ENCODE results near the gene REXO1. TPM values are rescaled to one million over a fixed set of nuclear protein-coding genes. Genes with fewer than 3 reads are reported as not detected.

The REXO1 gene
- total and polyA plus RNA-seq, 9 of the 15 experiments (the other 6 are each of a cell fraction or from before 2014, with no cell fraction given), result 0.04 to 63.3 (median 15.8) TPM

DNA sequence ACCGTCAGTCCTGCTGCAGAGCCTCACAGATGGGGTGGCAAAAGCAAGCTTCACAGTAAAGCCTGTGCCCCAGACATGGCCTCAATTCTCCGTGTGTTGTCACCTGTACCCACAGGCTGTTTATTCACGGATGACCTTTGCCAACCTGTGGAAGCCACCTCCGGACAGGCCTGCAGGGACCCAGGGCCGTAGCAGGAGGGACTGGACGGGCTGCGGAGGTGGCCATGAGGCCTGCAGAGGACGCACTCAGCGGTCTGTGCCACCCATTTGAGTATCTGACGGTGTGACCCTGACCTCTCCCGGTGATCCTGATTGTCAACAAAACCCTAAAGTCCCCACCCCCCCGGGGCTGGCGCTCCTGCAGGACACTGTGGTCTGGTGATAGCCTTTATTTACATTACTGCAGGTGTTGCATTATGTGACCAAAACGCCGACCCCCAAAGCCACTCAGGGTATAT lies 22.9 kb upstream of the REXO1 start (continued):
- TF ChIP-seq, protein P1, sequence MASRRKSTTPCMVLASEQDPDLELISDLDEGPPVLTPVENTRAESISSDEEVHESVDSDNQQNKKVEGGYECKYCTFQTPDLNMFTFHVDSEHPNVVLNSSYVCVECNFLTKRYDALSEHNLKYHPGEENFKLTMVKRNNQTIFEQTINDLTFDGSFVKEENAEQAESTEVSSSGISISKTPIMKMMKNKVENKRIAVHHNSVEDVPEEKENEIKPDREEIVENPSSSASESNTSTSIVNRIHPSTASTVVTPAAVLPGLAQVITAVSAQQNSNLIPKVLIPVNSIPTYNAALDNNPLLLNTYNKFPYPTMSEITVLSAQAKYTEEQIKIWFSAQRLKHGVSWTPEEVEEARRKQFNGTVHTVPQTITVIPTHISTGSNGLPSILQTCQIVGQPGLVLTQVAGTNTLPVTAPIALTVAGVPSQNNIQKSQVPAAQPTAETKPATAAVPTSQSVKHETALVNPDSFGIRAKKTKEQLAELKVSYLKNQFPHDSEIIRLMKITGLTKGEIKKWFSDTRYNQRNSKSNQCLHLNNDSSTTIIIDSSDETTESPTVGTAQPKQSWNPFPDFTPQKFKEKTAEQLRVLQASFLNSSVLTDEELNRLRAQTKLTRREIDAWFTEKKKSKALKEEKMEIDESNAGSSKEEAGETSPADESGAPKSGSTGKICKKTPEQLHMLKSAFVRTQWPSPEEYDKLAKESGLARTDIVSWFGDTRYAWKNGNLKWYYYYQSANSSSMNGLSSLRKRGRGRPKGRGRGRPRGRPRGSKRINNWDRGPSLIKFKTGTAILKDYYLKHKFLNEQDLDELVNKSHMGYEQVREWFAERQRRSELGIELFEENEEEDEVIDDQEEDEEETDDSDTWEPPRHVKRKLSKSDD (conservative IDR thresholded peaks at IDR 0.05; ENCODE audit: low read length), result no peak
- TF ChIP-seq ARID1B (IDR thresholded peaks at IDR 0.05), result peak; percentile 25; the same call in 1 of the 2 replicates
- TF ChIP-seq POU5F1 (IDR thresholded peaks at IDR 0.05; ENCODE audit: borderline replicate concordance, low read depth, low read length, partially characterized antibody), result no peak
- TF ChIP-seq, protein P2, sequence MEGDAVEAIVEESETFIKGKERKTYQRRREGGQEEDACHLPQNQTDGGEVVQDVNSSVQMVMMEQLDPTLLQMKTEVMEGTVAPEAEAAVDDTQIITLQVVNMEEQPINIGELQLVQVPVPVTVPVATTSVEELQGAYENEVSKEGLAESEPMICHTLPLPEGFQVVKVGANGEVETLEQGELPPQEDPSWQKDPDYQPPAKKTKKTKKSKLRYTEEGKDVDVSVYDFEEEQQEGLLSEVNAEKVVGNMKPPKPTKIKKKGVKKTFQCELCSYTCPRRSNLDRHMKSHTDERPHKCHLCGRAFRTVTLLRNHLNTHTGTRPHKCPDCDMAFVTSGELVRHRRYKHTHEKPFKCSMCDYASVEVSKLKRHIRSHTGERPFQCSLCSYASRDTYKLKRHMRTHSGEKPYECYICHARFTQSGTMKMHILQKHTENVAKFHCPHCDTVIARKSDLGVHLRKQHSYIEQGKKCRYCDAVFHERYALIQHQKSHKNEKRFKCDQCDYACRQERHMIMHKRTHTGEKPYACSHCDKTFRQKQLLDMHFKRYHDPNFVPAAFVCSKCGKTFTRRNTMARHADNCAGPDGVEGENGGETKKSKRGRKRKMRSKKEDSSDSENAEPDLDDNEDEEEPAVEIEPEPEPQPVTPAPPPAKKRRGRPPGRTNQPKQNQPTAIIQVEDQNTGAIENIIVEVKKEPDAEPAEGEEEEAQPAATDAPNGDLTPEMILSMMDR (IDR thresholded peaks at IDR 0.05 in 2 of 3, conservative IDR thresholded peaks at IDR 0.05 in 1 of 3; ENCODE audit: insufficient read depth in 2 of 3, low read depth in 1 of 3, low read length in 3 of 3), result peak in 2 of 3 experiments; percentile 49 to 54; a peak in 4 of 6 replicates

- Histone ChIP-seq H4K20me1 (replicated peaks; ENCODE audit: control insufficient read depth, insufficient read depth, low read length) (no peaks in the 10 kb centered on the region), H2AFZ (ENCODE audit: low read depth, low read length) (no peak overlapping the region), H3K9me1 (ENCODE audit: control insufficient read depth, insufficient read depth, low read length) (no peaks in the 10 kb centered on the region), H3K4me3 (no peak overlapping the region), H3K27me3 (ENCODE audit: control insufficient read depth in 2 of 2, insufficient read depth in 2 of 2, low read length in 2 of 2) (no peaks in the 10 kb centered on the region), H3K4me2 (ENCODE audit: insufficient read depth, low read length) (peak overlapping the region; percentile 19; the same call in 1 of the 2 replicates), H3K36me3 (ENCODE audit: control insufficient read depth, insufficient read depth, low read length) (peaks cover 33% of the 10 kb centered on the region; the same call in 2 of the 3 replicates), H3K9me3 (replicated peaks; ENCODE audit: control insufficient read depth, insufficient read depth, low read depth, low read length) (no peaks in the 10 kb centered on the region), H3K4me1 (replicated peaks in 1 of 2; ENCODE audit: control insufficient read depth in 2 of 2, insufficient read depth in 2 of 2, low read length in 2 of 2) (peaks cover 49 to 82% of the 10 kb centered on the region in 2 experiments), H3K9ac (ENCODE audit: insufficient read depth in 1 of 2, low read depth in 2 of 2, low read length in 2 of 2) (peak overlapping the region in 1 of 2 experiments; percentile 68; a peak in 1 of 4 replicates), H3K79me2 (ENCODE audit: control insufficient read depth, insufficient read depth, low read length) (peaks cover 57% of the 10 kb centered on the region), H3K27ac (ENCODE audit: extremely low read depth, low read depth, low read length) (peak overlapping the region; percentile 38; the same call in 2 of the 3 replicates)
- FAIRE-seq (peak; percentile 52), ATAC-seq (no peak), DNase-seq (ENCODE audit: extremely low read depth in 1 of 4, low spot score in 3 of 4) (peak in 1 of 4 experiments; percentile 40)
- 47% methylated on average over 6 of the region's 7 CpGs for WGBS (ENCODE audit: insufficient coverage, low coverage, missing lambda C conversion rate)
- ChIA-PET POLR2A (interaction anchor here (0.7 to 2.0 kb wide), 2 partner anchors 11 to 16 kb away, joined by 4 to 6 read pairs; no protein-coding TSS in a partner anchor), CTCF (ENCODE audit: low intra/inter-chr PET ratio) (no interaction called here)
- no TSS peak for BruUV-seq (replicated peaks)
- in situ Hi-C loops (cut with MboI) (no loop called here), intact Hi-C loops (cut with micrococcal nuclease) (no loop called here)
- TF ChIP-seq, protein P3, sequence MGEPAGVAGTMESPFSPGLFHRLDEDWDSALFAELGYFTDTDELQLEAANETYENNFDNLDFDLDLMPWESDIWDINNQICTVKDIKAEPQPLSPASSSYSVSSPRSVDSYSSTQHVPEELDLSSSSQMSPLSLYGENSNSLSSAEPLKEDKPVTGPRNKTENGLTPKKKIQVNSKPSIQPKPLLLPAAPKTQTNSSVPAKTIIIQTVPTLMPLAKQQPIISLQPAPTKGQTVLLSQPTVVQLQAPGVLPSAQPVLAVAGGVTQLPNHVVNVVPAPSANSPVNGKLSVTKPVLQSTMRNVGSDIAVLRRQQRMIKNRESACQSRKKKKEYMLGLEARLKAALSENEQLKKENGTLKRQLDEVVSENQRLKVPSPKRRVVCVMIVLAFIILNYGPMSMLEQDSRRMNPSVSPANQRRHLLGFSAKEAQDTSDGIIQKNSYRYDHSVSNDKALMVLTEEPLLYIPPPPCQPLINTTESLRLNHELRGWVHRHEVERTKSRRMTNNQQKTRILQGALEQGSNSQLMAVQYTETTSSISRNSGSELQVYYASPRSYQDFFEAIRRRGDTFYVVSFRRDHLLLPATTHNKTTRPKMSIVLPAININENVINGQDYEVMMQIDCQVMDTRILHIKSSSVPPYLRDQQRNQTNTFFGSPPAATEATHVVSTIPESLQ (CRISPR knock-in tag; IDR thresholded peaks at IDR 0.05), result no peak
- TF ChIP-seq TBP (optimal IDR thresholded peaks at IDR 0.05; ENCODE audit: low read depth, low read length), result peak; percentile 7
- TF ChIP-seq RFX1 (IDR thresholded peaks at IDR 0.05), result no peak
- TF ChIP-seq, protein P4, sequence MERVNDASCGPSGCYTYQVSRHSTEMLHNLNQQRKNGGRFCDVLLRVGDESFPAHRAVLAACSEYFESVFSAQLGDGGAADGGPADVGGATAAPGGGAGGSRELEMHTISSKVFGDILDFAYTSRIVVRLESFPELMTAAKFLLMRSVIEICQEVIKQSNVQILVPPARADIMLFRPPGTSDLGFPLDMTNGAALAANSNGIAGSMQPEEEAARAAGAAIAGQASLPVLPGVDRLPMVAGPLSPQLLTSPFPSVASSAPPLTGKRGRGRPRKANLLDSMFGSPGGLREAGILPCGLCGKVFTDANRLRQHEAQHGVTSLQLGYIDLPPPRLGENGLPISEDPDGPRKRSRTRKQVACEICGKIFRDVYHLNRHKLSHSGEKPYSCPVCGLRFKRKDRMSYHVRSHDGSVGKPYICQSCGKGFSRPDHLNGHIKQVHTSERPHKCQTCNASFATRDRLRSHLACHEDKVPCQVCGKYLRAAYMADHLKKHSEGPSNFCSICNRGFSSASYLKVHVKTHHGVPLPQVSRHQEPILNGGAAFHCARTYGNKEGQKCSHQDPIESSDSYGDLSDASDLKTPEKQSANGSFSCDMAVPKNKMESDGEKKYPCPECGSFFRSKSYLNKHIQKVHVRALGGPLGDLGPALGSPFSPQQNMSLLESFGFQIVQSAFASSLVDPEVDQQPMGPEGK (CRISPR knock-in tag; IDR thresholded peaks at IDR 0.05; ENCODE audit: borderline replicate concordance), result no peak
- peak; percentile 63; the same call in 1 of the 2 replicates for TF ChIP-seq ADNP (tag; IDR thresholded peaks at IDR 0.05)
- TF ChIP-seq ZNF778 (CRISPR knock-in tag; IDR thresholded peaks at IDR 0.05), result no peak
These were observed 20.7 kb upstream of the REXO1 start for GRCh38 chr19:1868971-1869370.

Measured in K562 (cell line).